PFSK-1 (cell line): ENCODE data around the gene KRT33A.

Experiments used
- FOXP2 ChIP-seq: optimal IDR thresholded peaks from 2 replicates; pipeline ENCODE3; 2011; ENCODE audit warnings: borderline replicate concordance, control low read depth, inconsistent platforms; ENCODE audit not compliant: insufficient read depth; ENCODE audit errors: extremely low read length, extremely low read depth
- POLR2AphosphoS5 ChIP-seq: IDR thresholded peaks from 2 replicates; pipeline ENCODE4 v1.6.1; 2012; ENCODE audit warnings: low read depth, mild to moderate bottlenecking, control low read depth, low read length, moderate library complexity
- SIN3A ChIP-seq: IDR thresholded peaks from 2 replicates; pipeline ENCODE4 v1.6.1; 2012; ENCODE audit warnings: mild to moderate bottlenecking, low read length, moderate library complexity, borderline replicate concordance; ENCODE audit not compliant: insufficient read depth
- TAF1 ChIP-seq: IDR thresholded peaks from 2 replicates; pipeline ENCODE4 v1.6.1; 2012; ENCODE audit warnings: low read length, control low read depth, borderline replicate concordance; ENCODE audit not compliant: insufficient read depth
- TF ChIP-seq, protein P1 (sequence below), 2 experiments: IDR thresholded peaks; 2 replicates each; pipeline versions ENCODE4 v1.6.1 to v1.8.0; 2011 to 2012; ENCODE audit warnings: low read depth in 2 of 2, low read length in 2 of 2, control low read depth in 1 of 2, inconsistent platforms in 1 of 2, mild to moderate bottlenecking in 1 of 2, moderate library complexity in 1 of 2; ENCODE audit not compliant: insufficient read depth in 1 of 2

Gene KRT33A

DNA sequence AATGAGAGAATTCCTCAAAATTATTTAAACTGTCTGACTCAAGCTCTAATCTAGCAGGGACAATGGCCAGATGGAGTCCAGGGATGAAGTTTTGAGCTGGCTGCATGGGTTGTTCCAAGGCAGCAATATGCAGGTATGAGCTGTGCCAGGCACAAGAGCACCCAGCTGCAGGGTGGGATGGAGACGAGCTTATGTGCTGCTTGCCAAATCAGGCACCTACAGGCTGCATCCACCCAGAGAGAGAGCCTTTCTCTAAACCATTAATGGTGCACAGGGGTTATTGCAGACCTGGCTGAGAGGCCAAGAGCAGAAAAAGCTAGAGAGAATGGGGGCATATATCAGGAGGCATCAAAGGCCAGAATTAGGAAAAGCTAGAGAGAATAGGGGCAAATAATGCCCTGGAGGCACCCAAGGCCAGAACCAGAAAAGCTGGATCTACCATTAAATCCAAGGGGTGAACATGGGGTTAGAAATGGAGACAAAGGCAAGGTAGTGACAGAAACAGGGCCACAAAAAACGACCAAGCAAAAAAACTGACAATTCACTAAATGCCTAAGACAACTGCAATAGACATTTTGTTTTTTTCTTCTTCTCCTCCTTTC is 11.0 kb downstream of the KRT33A start:
- TF ChIP-seq FOXP2 (no peak), POLR2AphosphoS5 (no peak), SIN3A (no peak), TAF1 (no peak)
- TF ChIP-seq, protein P1, sequence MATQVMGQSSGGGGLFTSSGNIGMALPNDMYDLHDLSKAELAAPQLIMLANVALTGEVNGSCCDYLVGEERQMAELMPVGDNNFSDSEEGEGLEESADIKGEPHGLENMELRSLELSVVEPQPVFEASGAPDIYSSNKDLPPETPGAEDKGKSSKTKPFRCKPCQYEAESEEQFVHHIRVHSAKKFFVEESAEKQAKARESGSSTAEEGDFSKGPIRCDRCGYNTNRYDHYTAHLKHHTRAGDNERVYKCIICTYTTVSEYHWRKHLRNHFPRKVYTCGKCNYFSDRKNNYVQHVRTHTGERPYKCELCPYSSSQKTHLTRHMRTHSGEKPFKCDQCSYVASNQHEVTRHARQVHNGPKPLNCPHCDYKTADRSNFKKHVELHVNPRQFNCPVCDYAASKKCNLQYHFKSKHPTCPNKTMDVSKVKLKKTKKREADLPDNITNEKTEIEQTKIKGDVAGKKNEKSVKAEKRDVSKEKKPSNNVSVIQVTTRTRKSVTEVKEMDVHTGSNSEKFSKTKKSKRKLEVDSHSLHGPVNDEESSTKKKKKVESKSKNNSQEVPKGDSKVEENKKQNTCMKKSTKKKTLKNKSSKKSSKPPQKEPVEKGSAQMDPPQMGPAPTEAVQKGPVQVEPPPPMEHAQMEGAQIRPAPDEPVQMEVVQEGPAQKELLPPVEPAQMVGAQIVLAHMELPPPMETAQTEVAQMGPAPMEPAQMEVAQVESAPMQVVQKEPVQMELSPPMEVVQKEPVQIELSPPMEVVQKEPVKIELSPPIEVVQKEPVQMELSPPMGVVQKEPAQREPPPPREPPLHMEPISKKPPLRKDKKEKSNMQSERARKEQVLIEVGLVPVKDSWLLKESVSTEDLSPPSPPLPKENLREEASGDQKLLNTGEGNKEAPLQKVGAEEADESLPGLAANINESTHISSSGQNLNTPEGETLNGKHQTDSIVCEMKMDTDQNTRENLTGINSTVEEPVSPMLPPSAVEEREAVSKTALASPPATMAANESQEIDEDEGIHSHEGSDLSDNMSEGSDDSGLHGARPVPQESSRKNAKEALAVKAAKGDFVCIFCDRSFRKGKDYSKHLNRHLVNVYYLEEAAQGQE (IDR thresholded peaks at IDR 0.05; ENCODE audit: insufficient read depth in 1 of 2, low read depth in 2 of 2, low read length in 2 of 2) = no peak

DNA sequence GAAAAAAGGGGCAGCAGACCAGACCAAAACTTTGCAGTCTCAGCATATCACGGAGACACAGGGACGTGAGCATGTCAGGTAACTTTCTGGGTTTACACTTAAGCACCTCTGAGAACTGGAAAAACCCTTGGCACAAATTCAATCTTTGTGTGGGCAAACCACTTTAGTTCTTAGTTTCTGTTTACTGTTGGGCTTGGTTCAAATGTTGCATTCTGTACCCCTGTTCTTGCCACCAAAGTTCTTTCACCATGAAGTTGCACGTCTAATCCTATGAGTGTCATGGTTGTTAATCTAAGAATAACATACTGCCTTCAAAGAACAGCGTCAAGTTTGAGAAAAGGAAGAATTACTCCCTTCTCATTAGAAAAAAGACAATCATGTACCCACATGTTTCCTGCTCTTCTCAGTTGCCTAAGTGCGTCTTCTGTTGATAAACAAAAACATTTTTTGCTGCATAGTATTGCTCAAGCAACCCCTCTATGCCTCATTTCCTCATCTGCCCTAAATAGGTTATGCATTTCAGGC is 11.6 kb downstream of the KRT33A start:
- TF ChIP-seq SIN3A (no peak), TAF1 (no peak), POLR2AphosphoS5 (no peak)

DNA sequence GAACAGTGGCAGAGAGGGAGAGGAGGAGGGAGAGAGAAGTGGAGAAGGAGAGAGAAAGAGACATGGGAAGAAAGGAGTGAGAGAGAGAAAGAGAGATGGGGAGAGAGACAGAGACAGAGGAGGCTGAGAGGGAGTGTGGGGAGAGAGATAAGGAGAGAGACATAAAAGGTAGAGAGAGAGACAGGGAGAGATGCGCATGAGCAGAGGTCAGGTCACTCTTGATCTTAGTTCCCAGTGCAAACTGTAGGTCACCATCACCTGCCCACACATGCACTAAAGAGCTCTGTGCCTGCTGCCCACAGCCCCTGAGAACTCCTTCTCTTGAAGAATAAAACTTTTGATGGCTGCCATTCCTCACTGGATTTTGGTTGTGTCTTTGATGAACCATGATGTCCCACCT is 14.9 kb downstream of the KRT33A start:
- TF ChIP-seq POLR2AphosphoS5 (no peak), SIN3A (no peak), TAF1 (no peak), FOXP2 (no peak)
- TF ChIP-seq, protein P1 (IDR thresholded peaks at IDR 0.05; ENCODE audit: insufficient read depth in 1 of 2, low read depth in 2 of 2, low read length in 2 of 2) = no peak

DNA sequence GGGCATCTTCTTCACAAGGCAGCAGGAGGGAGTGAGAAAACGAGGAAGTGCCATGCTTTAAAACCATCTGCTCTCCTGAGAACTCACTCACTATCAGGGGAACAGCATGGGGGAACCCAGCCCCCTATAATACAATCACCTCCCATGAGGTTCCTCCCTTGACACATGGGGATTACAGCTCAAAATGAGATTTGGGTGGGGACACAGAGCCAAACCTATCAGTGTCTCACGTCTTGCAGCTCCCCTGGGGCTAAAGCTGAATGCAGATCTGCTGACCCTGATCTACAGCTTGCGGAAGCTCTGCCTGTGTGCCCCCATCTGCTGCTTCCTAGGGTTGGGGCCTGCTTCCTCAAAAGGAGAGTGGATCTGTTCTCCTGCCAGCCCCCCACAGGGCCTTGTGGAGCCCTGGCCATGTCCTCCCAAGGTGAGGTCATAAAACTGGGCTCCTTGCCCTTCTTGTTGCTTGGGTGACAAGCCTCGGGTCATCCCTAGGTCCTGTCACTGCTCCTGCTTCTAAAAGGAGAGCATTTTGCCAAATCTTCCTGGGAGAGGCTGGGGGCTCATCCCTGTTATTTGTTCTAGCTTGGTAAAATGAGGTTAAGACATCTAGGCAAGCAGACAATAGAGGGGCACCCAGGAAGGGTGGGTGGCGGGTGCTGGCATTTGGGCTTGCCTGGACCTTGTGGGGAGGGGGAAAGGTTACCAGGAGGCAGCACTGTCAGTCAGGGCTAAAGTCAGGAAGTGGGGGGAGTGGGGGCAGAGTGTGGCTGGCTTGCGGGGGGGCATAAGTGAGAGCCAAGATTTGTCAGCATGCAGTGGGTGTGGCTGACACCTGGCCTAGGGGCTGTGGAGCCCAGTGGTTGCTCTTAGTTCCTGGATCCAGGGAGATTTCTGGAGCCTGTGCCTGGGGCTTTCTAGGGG is 16.0 kb downstream of the KRT33A start:
- TF ChIP-seq, protein P1 (IDR thresholded peaks at IDR 0.05; ENCODE audit: insufficient read depth in 1 of 2, low read depth in 2 of 2, low read length in 2 of 2) = no peak
- TF ChIP-seq SIN3A = no peak

DNA sequence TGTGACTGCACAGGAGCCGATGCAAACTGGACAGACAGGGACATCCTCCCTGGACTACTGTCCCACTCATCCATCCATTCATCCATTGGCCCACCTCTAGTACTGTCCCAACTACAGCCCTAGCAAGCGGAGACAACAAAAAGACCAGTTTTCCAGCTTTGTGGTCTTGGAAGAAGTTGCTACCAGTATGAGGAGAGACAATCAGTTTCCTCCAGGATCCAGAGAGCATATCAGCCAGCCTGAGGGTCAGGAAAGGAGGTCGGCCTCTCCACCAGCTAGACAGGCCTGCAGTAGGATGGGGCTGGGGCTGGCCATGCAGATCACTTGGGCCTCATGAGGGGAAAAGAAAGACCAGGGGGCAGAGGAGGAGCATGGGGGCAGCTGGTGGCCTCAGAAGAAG is 16.8 kb downstream of the KRT33A start:
- no peak for TF ChIP-seq POLR2AphosphoS5
- TF ChIP-seq, protein P1 (IDR thresholded peaks at IDR 0.05; ENCODE audit: insufficient read depth in 1 of 2, low read depth in 2 of 2, low read length in 2 of 2) = no peak
- no peak for TF ChIP-seq SIN3A
- TF ChIP-seq FOXP2 = no peak
- TF ChIP-seq TAF1 = no peak
